ENCODE data around the gene ALOX12B. TPM values are rescaled to one million over a fixed set of nuclear protein-coding genes. Genes with fewer than 3 reads are reported as not detected.

ALOX12B gene
- total and polyA plus RNA-seq, 2 of the 13 experiments (the other 11 are each of a cell fraction or from before 2014, with no cell fraction given) = 0.13 TPM; not detected in 1

DNA sequence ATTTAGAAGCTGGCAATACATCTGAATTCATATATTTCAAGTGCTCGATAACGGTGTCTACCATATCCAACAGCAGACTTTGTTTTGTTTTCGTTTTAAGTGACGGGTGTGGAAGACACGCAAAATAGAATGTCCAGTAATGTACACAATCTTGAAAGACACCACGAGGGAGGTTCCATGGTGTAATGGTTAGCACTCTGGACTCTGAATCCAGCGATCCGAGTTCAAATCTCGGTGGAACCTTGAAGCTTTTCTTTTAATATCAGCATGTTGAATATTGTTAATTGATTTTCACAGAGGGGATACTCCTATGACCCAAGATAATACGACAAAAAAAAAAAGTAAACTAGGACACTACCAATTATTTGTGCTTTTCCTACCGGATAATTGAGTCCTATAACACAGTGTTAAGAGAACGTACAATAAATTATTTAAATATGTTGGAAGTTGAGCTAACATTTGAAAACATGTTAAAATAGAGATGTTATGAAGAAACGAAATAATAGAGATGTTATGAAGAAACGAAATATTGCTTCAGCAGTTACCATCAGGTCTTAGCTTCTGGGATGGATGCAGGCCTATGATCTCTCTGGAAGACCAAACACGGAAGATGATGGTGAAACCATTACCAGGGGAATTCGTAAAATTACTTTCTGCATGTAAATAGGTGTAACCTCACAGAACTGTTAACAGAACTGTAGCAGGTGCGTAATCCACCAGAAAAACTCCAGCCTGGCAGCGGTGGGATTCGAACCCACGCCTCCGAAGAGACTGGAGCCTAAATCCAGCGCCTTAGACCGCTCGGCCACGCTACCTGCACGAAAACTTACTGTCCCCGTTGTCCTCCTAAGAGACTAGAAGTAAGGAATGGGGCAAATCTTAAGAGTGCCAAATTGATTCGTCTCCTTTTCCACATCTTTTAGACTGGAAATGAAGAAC, 32.3 kb upstream of the ALOX12B start (continued):
- TF ChIP-seq, protein P1, sequence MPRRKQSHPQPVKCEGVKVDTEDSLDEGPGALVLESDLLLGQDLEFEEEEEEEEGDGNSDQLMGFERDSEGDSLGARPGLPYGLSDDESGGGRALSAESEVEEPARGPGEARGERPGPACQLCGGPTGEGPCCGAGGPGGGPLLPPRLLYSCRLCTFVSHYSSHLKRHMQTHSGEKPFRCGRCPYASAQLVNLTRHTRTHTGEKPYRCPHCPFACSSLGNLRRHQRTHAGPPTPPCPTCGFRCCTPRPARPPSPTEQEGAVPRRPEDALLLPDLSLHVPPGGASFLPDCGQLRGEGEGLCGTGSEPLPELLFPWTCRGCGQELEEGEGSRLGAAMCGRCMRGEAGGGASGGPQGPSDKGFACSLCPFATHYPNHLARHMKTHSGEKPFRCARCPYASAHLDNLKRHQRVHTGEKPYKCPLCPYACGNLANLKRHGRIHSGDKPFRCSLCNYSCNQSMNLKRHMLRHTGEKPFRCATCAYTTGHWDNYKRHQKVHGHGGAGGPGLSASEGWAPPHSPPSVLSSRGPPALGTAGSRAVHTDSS (CRISPR knock-in tag; conservative IDR thresholded peaks at IDR 0.05) = no peak
- TF ChIP-seq ATF7 (IDR thresholded peaks at IDR 0.05) (no peak), ATF7 (CRISPR knock-in tag; IDR thresholded peaks at IDR 0.05) (no peak), ZNF143 (CRISPR knock-in tag; IDR thresholded peaks at IDR 0.05) (no peak; the same call in 1 of the 2 replicates), SATB2 (CRISPR knock-in tag; IDR thresholded peaks at IDR 0.05) (no peak), MEF2D (CRISPR knock-in tag; IDR thresholded peaks at IDR 0.05) (no peak), SMC3 (IDR thresholded peaks at IDR 0.05; ENCODE audit: low read length) (0 out of 2 replicates have a peak, but pooled peaks have one; percentile 10), ZNF329 (CRISPR knock-in tag; IDR thresholded peaks at IDR 0.05; ENCODE audit: low read depth) (no peak; the same call in 1 of the 2 replicates), ZNF292 (CRISPR knock-in tag; IDR thresholded peaks at IDR 0.05; ENCODE audit: borderline replicate concordance, low read depth) (no peak), ZFP36L1 (CRISPR knock-in tag; IDR thresholded peaks at IDR 0.05) (no peak), HDAC2 (CRISPR knock-in tag; IDR thresholded peaks at IDR 0.05) (peak; percentile 68), TSC22D2 (CRISPR knock-in tag; IDR thresholded peaks at IDR 0.05; ENCODE audit: borderline replicate concordance) (0 out of 2 replicates have a peak, but pooled peaks have one; percentile 26), MTF2 (CRISPR knock-in tag; IDR thresholded peaks at IDR 0.05; ENCODE audit: borderline replicate concordance) (no peak)
- TF ChIP-seq, protein P2, sequence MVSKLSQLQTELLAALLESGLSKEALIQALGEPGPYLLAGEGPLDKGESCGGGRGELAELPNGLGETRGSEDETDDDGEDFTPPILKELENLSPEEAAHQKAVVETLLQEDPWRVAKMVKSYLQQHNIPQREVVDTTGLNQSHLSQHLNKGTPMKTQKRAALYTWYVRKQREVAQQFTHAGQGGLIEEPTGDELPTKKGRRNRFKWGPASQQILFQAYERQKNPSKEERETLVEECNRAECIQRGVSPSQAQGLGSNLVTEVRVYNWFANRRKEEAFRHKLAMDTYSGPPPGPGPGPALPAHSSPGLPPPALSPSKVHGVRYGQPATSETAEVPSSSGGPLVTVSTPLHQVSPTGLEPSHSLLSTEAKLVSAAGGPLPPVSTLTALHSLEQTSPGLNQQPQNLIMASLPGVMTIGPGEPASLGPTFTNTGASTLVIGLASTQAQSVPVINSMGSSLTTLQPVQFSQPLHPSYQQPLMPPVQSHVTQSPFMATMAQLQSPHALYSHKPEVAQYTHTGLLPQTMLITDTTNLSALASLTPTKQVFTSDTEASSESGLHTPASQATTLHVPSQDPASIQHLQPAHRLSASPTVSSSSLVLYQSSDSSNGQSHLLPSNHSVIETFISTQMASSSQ (IDR thresholded peaks at IDR 0.05; ENCODE audit: low read depth) = peak; percentile 62
- TF ChIP-seq, protein P2 (CRISPR knock-in tag; IDR thresholded peaks at IDR 0.05; ENCODE audit: borderline replicate concordance) = peak; percentile 24; the same call in 1 of the 2 replicates
- TF ChIP-seq, protein P3, sequence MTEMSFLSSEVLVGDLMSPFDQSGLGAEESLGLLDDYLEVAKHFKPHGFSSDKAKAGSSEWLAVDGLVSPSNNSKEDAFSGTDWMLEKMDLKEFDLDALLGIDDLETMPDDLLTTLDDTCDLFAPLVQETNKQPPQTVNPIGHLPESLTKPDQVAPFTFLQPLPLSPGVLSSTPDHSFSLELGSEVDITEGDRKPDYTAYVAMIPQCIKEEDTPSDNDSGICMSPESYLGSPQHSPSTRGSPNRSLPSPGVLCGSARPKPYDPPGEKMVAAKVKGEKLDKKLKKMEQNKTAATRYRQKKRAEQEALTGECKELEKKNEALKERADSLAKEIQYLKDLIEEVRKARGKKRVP (CRISPR knock-in tag; IDR thresholded peaks at IDR 0.05) = peak in 1 of 2 experiments; percentile 35; a peak in 1 of 4 replicates
- TF ChIP-seq, protein P4, sequence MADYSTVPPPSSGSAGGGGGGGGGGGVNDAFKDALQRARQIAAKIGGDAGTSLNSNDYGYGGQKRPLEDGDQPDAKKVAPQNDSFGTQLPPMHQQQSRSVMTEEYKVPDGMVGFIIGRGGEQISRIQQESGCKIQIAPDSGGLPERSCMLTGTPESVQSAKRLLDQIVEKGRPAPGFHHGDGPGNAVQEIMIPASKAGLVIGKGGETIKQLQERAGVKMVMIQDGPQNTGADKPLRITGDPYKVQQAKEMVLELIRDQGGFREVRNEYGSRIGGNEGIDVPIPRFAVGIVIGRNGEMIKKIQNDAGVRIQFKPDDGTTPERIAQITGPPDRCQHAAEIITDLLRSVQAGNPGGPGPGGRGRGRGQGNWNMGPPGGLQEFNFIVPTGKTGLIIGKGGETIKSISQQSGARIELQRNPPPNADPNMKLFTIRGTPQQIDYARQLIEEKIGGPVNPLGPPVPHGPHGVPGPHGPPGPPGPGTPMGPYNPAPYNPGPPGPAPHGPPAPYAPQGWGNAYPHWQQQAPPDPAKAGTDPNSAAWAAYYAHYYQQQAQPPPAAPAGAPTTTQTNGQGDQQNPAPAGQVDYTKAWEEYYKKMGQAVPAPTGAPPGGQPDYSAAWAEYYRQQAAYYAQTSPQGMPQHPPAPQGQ (CRISPR knock-in tag; IDR thresholded peaks at IDR 0.05; ENCODE audit: borderline replicate concordance) = no peak
- TF ChIP-seq, protein P5, sequence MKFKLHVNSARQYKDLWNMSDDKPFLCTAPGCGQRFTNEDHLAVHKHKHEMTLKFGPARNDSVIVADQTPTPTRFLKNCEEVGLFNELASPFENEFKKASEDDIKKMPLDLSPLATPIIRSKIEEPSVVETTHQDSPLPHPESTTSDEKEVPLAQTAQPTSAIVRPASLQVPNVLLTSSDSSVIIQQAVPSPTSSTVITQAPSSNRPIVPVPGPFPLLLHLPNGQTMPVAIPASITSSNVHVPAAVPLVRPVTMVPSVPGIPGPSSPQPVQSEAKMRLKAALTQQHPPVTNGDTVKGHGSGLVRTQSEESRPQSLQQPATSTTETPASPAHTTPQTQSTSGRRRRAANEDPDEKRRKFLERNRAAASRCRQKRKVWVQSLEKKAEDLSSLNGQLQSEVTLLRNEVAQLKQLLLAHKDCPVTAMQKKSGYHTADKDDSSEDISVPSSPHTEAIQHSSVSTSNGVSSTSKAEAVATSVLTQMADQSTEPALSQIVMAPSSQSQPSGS (CRISPR knock-in tag; IDR thresholded peaks at IDR 0.05) = no peak; the same call in 1 of the 2 replicates

Measured in HepG2 (cell line).